ENCODE data around the gene GBGT1. TPM values are rescaled to one million over a fixed set of nuclear protein-coding genes. Genes with fewer than 3 reads are reported as not detected.

The GBGT1 gene
- total and polyA plus RNA-seq, 9 of the 15 experiments (the other 6 are each of a cell fraction or from before 2014, with no cell fraction given) = 0.55 to 25.8 (median 13.7) TPM

GRCh38 chr9:133149130-133150015 is 14.3 kb downstream of the GBGT1 start (continued):
- no peak for TF ChIP-seq ARHGAP35 (IDR thresholded peaks at IDR 0.05; ENCODE audit: partially characterized antibody)
- peak; percentile 82 for TF ChIP-seq MEIS2 (IDR thresholded peaks at IDR 0.05; ENCODE audit: partially characterized antibody)
- peak; percentile 89 for TF ChIP-seq CREM (IDR thresholded peaks at IDR 0.05; ENCODE audit: low read depth)
- TF ChIP-seq, protein P1, sequence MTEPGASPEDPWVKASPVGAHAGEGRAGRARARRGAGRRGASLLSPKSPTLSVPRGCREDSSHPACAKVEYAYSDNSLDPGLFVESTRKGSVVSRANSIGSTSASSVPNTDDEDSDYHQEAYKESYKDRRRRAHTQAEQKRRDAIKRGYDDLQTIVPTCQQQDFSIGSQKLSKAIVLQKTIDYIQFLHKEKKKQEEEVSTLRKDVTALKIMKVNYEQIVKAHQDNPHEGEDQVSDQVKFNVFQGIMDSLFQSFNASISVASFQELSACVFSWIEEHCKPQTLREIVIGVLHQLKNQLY (CRISPR knock-in tag; conservative IDR thresholded peaks at IDR 0.05) = no peak
- no peak for TF ChIP-seq DEAF1 (CRISPR knock-in tag; IDR thresholded peaks at IDR 0.05)
- peak; percentile 88; the same call in 1 of the 2 replicates for TF ChIP-seq RB1 (IDR thresholded peaks at IDR 0.05; ENCODE audit: low read depth)
- no peak for TF ChIP-seq STAT5B (CRISPR knock-in tag; IDR thresholded peaks at IDR 0.05)
- peak; percentile 91 to 94 for TF ChIP-seq E2F6 (IDR thresholded peaks at IDR 0.05; ENCODE audit: borderline replicate concordance in 1 of 2, extremely low read depth in 1 of 2, insufficient read depth in 1 of 2, insufficient read length in 1 of 2, low read depth in 1 of 2, low read length in 1 of 2, poor library complexity in 1 of 2, severe bottlenecking in 1 of 2)
- no peak for TF ChIP-seq ZNF707 (CRISPR knock-in tag; conservative IDR thresholded peaks at IDR 0.05)
- no peak for TF ChIP-seq RFX7 (CRISPR knock-in tag; IDR thresholded peaks at IDR 0.05)
- TF ChIP-seq BMI1 (IDR thresholded peaks at IDR 0.05; ENCODE audit: low read length) = no peak
- TF ChIP-seq, protein P2, sequence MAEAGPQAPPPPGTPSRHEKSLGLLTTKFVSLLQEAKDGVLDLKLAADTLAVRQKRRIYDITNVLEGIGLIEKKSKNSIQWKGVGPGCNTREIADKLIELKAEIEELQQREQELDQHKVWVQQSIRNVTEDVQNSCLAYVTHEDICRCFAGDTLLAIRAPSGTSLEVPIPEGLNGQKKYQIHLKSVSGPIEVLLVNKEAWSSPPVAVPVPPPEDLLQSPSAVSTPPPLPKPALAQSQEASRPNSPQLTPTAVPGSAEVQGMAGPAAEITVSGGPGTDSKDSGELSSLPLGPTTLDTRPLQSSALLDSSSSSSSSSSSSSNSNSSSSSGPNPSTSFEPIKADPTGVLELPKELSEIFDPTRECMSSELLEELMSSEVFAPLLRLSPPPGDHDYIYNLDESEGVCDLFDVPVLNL (CRISPR knock-in tag; IDR thresholded peaks at IDR 0.05; ENCODE audit: low read depth) = no peak
- TF ChIP-seq ZNF398 (CRISPR knock-in tag; IDR thresholded peaks at IDR 0.05) = no peak
- TF ChIP-seq CAMTA2 (CRISPR knock-in tag; conservative IDR thresholded peaks at IDR 0.05) = peak; percentile 88; the same call in 1 of the 2 replicates
- TF ChIP-seq GABPB2 (CRISPR knock-in tag; conservative IDR thresholded peaks at IDR 0.05) = peak; percentile 51; the same call in 1 of the 2 replicates
- 0 out of 2 replicates have a peak, but pooled peaks have one; percentile 24 for TF ChIP-seq FOXP4 (CRISPR knock-in tag; IDR thresholded peaks at IDR 0.05; ENCODE audit: borderline replicate concordance)
- TF ChIP-seq CBX5 (IDR thresholded peaks at IDR 0.05; ENCODE audit: borderline replicate concordance, low read depth) = no peak; the same call in 1 of the 2 replicates
- no peak for TF ChIP-seq TEAD2 (tag; IDR thresholded peaks at IDR 0.05)

All from K562 (cell line).